ENCODE results near the gene BPHL. TPM values are rescaled to one million over a fixed set of nuclear protein-coding genes. Genes with fewer than 3 reads are reported as not detected.

BPHL gene
- total and polyA plus RNA-seq, 10 of the 15 experiments (the other 5 are each of a cell fraction or from before 2014, with no cell fraction given) = 8.0 to 17.8 (median 12.4) TPM

DNA sequence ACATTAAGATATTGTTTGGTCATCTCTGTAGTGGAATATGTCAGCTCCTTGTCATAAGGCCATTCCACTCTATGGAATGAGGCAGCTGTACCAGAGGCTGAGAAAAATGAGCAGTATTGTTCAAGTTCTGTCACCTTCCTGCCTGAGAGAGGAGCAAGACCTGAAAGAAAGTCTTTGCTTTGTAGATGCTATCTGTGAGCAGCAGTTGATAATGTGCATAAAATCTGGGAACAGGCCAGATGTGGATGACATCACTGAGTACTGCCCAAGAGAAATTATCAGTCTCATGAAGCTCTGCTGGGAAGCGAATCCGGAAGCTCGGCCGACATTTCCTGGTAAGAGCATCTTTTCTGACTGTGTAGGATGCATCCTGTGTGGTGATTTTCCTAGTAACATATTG lies 33.4 kb upstream of the BPHL start (continued):
- TF ChIP-seq, protein P1, sequence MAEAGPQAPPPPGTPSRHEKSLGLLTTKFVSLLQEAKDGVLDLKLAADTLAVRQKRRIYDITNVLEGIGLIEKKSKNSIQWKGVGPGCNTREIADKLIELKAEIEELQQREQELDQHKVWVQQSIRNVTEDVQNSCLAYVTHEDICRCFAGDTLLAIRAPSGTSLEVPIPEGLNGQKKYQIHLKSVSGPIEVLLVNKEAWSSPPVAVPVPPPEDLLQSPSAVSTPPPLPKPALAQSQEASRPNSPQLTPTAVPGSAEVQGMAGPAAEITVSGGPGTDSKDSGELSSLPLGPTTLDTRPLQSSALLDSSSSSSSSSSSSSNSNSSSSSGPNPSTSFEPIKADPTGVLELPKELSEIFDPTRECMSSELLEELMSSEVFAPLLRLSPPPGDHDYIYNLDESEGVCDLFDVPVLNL (IDR thresholded peaks at IDR 0.05; ENCODE audit: low read depth, low read length) = no peak
- TF ChIP-seq NR2C1 (IDR thresholded peaks at IDR 0.05) = no peak
- TF ChIP-seq BHLHE40 (IDR thresholded peaks at IDR 0.05; ENCODE audit: borderline replicate concordance in 1 of 2, low read depth in 2 of 2, low read length in 1 of 2) = no peak
- TF ChIP-seq TCF7 (IDR thresholded peaks at IDR 0.05; ENCODE audit: borderline replicate concordance) = no peak
- TF ChIP-seq ZNF274 (IDR thresholded peaks at IDR 0.05; ENCODE audit: insufficient read depth, insufficient read length) = no peak
- no peak for TF ChIP-seq CREM (IDR thresholded peaks at IDR 0.05; ENCODE audit: low read depth)
- no peak for TF ChIP-seq RAD21 (IDR thresholded peaks at IDR 0.05; ENCODE audit: insufficient read depth, low read depth, low read length)
- TF ChIP-seq GATAD2B (conservative IDR thresholded peaks at IDR 0.05; ENCODE audit: low read depth) = no peak
- no peak for TF ChIP-seq CEBPB (IDR thresholded peaks at IDR 0.05; ENCODE audit: borderline replicate concordance in 1 of 2, low read depth in 2 of 2, low read length in 2 of 2)
- TF ChIP-seq, protein P2, sequence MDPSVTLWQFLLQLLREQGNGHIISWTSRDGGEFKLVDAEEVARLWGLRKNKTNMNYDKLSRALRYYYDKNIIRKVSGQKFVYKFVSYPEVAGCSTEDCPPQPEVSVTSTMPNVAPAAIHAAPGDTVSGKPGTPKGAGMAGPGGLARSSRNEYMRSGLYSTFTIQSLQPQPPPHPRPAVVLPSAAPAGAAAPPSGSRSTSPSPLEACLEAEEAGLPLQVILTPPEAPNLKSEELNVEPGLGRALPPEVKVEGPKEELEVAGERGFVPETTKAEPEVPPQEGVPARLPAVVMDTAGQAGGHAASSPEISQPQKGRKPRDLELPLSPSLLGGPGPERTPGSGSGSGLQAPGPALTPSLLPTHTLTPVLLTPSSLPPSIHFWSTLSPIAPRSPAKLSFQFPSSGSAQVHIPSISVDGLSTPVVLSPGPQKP (IDR thresholded peaks at IDR 0.05; ENCODE audit: low read depth, low read length) = no peak
- TF ChIP-seq SIN3A (IDR thresholded peaks at IDR 0.05; ENCODE audit: low read depth, low read length) = no peak
- no peak for TF ChIP-seq RFX5 (IDR thresholded peaks at IDR 0.05; ENCODE audit: low read depth, low read length)
